Caco-2 (cell line): Measurements from ENCODE around the gene EXOC3. TPM values are rescaled to one million over a fixed set of nuclear protein-coding genes. Genes with fewer than 3 reads are reported as not detected.

Experiments
- BruUV-seq: library from RNA; stranded (reverse); fragments of 400-500 nt; replicated peaks from 2 replicates; lab custom pipeline; 2021; lab: Mats Ljungman, UMichigan
- CTCF ChIA-PET: fragments of 300-600 bp; sonication (Branson Sonifier 250); formaldehyde crosslinking; loops from one replicate; lab custom pipeline; 2022; ENCODE audit warnings: antibody characterized with exemption; lab: Charles Lee
- POLR2A ChIA-PET: fragments of 300-600 bp; sonication (Branson Sonifier 250); formaldehyde crosslinking; loops from one replicate; lab custom pipeline; 2022; ENCODE audit warnings: antibody characterized with exemption; lab: Charles Lee
- DNase-seq, 2 experiments: peaks; one replicate each; pipeline versions ENCODE4 v3.0.0 to v3.0.0-alpha.2; 2020 to 2022
- H3K27me3 ChIP-seq: replicated peaks from 2 replicates; pipeline ENCODE4 v1.6.0; 2011; ENCODE audit warnings: low read length; ENCODE audit not compliant: control insufficient read depth, insufficient read depth
- H3K36me3 ChIP-seq: 2 replicates; pipeline ENCODE4 v1.5.1; 2011; ENCODE audit warnings: low read length; ENCODE audit not compliant: control insufficient read depth, insufficient read depth
- H3K4me1 ChIP-seq: fragments of 250-450 bp; sonication (Bioruptor Pico); 2 replicates; pipeline ENCODE4 v1.5.1; 2020; ENCODE audit warnings: mild to moderate bottlenecking
- H3K4me3 ChIP-seq: 2 replicates; pipeline ENCODE4 v1.5.1; 2011; ENCODE audit warnings: low read depth, mild to moderate bottlenecking, control low read depth, low read length
- H3K9me3 ChIP-seq: fragments of 250-450 bp; sonication (Bioruptor Pico); 2 replicates; pipeline ENCODE4 v1.5.1; 2020; ENCODE audit warnings: mild to moderate bottlenecking, moderate library complexity
- H3K27ac Mint-ChIP-seq: one replicate; pipeline ENCODE4 v1.8.0; 2022; ENCODE audit warnings: mixed read lengths; ENCODE audit not compliant: unreplicated experiment
- H3K27me3 Mint-ChIP-seq: one replicate; pipeline ENCODE4 v1.8.0; 2022; ENCODE audit warnings: mixed read lengths; ENCODE audit not compliant: insufficient read depth, unreplicated experiment
- H3K36me3 Mint-ChIP-seq: one replicate; pipeline ENCODE4 v1.8.0; 2022; ENCODE audit warnings: mild to moderate bottlenecking, mixed read lengths; ENCODE audit not compliant: insufficient read depth, unreplicated experiment
- H3K4me1 Mint-ChIP-seq: one replicate; pipeline ENCODE4 v1.8.0; 2022; ENCODE audit warnings: low read depth, mixed read lengths; ENCODE audit not compliant: unreplicated experiment
- H3K4me3 Mint-ChIP-seq: one replicate; pipeline ENCODE4 v1.8.0; 2022; ENCODE audit warnings: mild to moderate bottlenecking, moderate library complexity, mixed read lengths; ENCODE audit not compliant: unreplicated experiment
- H3K9me3 Mint-ChIP-seq: one replicate; pipeline ENCODE4 v1.8.0; 2022; ENCODE audit warnings: mixed read lengths; ENCODE audit not compliant: unreplicated experiment
- intact Hi-C: fragments of 100-400 bp; cut with micrococcal nuclease; formaldehyde crosslinking; loops from one replicate; pipeline ENCODE4 v1.10.0; 2022; ENCODE audit not compliant: unreplicated experiment
- total RNA-seq: library from RNA; stranded (reverse); gene quantifications from 2 replicates; pipeline ENCODE4 v1.2.3, GENCODE V29; 2022
- TF ChIP-seq, protein P1 (sequence below), 2 experiments: fragments of 200-600 bp in 1 of 2; IDR thresholded peaks; 1 replicate in 1 of 2; 2 replicates in 1 of 2; pipeline versions ENCODE4 v1.5.1 to v1.8.0; 2011 to 2022; ENCODE audit warnings: antibody characterized with exemption in 1 of 2, control low read depth in 1 of 2, inconsistent platforms in 1 of 2, low read depth in 1 of 2, low read length in 1 of 2, mild to moderate bottlenecking in 1 of 2, moderate library complexity in 1 of 2; ENCODE audit not compliant: insufficient read depth in 1 of 2, severe bottlenecking in 1 of 2, unreplicated experiment in 1 of 2

The EXOC3 gene
- total RNA-seq, 1 experiment from 2014 or later, result 44.5 TPM

DNA sequence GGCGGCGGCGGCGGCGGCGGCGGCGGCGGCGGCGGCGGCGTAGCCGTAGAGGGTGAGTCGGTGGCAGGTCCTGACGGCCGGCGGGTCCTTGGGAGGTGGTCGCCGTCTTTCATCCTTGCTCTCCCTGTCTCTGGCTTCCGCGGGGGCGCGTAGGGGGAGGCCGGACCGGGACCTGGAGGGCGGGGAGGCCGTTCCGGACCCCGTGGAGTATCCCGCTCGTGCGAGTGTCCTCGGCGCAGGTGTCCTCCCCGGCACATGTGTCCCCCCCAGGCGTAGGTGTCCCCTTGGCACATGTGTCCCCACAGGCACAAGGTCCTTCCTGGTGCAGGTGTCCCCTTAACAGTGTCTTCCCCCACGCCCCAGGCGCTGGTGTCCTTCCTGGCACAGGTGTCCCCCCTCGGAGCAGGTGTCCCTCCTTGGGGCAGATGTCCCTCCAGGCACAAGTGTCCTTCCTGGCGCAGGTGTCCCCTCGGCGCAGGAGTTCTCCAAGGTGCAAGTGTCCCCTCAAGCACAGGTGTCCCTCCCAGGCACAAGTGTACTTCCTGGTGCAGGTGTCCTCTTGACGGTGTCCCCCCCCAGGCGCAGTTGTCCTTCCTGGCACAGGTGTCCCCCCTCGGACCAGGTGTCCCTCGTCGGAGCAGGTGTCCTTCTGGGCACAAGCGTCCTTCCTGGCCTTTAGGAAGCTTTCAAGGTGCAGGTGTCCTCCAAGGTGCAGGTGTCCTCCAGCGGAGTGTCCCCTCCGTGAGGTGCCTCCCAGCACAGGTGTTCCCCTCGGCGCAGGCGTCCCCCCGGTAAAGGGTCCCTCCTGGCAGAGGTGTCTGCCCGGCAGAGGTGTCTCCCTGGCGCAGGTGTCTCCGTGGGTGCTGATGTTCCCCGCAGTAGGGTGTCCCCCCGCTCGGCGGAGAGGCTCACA, 519 bp downstream of the EXOC3 start:
- Mint-ChIP-seq H3K27me3 (peaks cover 2% of the 10 kb centered on the region), H3K4me1 (no peaks in the 10 kb centered on the region), H3K9me3 (no peaks in the 10 kb centered on the region), H3K4me3 (peak overlapping the region; percentile 89), H3K36me3 (peaks cover 28% of the 10 kb centered on the region), H3K27ac (peak overlapping the region; percentile 64)
- Histone ChIP-seq H3K4me1 (no peaks in the 10 kb centered on the region), H3K4me3 (peak overlapping the region; percentile 97), H3K9me3 (no peaks in the 10 kb centered on the region), H3K36me3 (peaks cover 10% of the 10 kb centered on the region), H3K27me3 (no peaks in the 10 kb centered on the region)
- intact Hi-C loops, result loop anchor here (10.0 kb wide), 1 partner anchor 171 kb away; the partner anchor contains the start of gene CEP72
- TF ChIP-seq, protein P1, sequence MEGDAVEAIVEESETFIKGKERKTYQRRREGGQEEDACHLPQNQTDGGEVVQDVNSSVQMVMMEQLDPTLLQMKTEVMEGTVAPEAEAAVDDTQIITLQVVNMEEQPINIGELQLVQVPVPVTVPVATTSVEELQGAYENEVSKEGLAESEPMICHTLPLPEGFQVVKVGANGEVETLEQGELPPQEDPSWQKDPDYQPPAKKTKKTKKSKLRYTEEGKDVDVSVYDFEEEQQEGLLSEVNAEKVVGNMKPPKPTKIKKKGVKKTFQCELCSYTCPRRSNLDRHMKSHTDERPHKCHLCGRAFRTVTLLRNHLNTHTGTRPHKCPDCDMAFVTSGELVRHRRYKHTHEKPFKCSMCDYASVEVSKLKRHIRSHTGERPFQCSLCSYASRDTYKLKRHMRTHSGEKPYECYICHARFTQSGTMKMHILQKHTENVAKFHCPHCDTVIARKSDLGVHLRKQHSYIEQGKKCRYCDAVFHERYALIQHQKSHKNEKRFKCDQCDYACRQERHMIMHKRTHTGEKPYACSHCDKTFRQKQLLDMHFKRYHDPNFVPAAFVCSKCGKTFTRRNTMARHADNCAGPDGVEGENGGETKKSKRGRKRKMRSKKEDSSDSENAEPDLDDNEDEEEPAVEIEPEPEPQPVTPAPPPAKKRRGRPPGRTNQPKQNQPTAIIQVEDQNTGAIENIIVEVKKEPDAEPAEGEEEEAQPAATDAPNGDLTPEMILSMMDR (IDR thresholded peaks at IDR 0.05; ENCODE audit: insufficient read depth in 1 of 2, low read depth in 1 of 2, low read length in 1 of 2, severe bottlenecking in 1 of 2, unreplicated experiment in 1 of 2), result no peak
- BruUV-seq, result no TSS peak
- DNase-seq, result peak in 1 of 2 experiments; percentile 46
- POLR2A ChIA-PET, result no interaction called here
- CTCF ChIA-PET, result no interaction called here

DNA sequence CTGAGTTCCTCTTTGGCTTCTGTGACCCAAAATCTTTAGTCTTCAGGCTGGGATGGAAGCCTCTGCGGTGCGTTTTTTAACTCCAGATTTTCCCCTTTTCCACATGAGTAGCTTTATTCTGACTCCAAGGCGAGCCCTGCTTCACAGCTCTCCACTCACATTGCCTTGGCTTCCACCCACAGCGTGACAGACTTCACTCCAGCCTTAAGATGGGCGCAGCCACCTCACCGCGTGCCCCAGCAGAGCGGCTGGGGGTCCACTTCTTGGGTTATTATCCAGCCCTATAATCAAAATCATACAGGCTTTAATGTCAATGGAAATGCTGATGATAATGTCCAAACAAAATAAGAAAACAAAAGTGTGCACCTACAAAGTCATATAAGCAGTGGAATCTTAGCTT, 1.2 kb downstream of the EXOC3 start:
- H3K9me3 ChIP-seq, result no peaks in the 10 kb centered on the region
- intact Hi-C loops, result loop anchor here (10.0 kb wide), 1 partner anchor 171 kb away; the partner anchor contains the start of gene CEP72
- ChIA-PET CTCF (no interaction called here), POLR2A (no interaction called here)
- H3K36me3 Mint-ChIP-seq, result peaks cover 36% of the 10 kb centered on the region
- H3K27me3 Mint-ChIP-seq, result peaks cover 2% of the 10 kb centered on the region
- H3K4me3 ChIP-seq, result peak overlapping the region; percentile 97
- no peaks in the 10 kb centered on the region for H3K4me1 ChIP-seq
- BruUV-seq, result no TSS peak
- peaks cover 10% of the 10 kb centered on the region for H3K36me3 ChIP-seq
- TF ChIP-seq, protein P1 (IDR thresholded peaks at IDR 0.05; ENCODE audit: insufficient read depth in 1 of 2, low read depth in 1 of 2, low read length in 1 of 2, severe bottlenecking in 1 of 2, unreplicated experiment in 1 of 2), result no peak
- H3K27me3 ChIP-seq, result no peaks in the 10 kb centered on the region
- H3K4me3 Mint-ChIP-seq, result peak overlapping the region; percentile 89
- DNase-seq, result no peak
- no peak overlapping the region for H3K27ac Mint-ChIP-seq
- H3K4me1 Mint-ChIP-seq, result no peaks in the 10 kb centered on the region
- no peaks in the 10 kb centered on the region for H3K9me3 Mint-ChIP-seq

DNA sequence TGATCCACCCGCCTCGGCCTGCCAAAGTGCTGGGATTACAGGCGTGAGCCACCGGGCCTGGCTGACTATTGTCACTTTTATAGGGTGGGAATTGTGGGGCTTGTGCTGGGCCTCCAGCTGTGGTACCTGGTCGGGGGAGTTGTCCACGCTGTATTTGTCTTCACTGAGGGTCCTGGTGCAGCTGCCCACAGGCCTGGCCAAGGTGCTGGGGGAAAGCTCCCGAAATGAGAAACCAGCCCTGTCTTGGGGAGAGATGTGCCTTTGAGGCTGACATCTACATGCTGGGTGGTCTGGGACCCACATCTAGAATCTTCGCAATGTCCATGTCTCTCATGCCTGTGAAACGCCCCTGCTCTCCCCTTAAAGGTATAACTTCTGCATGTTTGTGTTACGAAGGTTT, 2.6 kb downstream of the EXOC3 start:
- no peaks in the 10 kb centered on the region for H3K9me3 ChIP-seq
- no peak for DNase-seq
- TF ChIP-seq, protein P1 (IDR thresholded peaks at IDR 0.05; ENCODE audit: insufficient read depth in 1 of 2, low read depth in 1 of 2, low read length in 1 of 2, severe bottlenecking in 1 of 2, unreplicated experiment in 1 of 2), result no peak
- intact Hi-C loops, result loop anchor here (10.0 kb wide), 1 partner anchor 169 kb away; the partner anchor contains the start of gene CEP72
- H3K4me3 Mint-ChIP-seq, result no peak overlapping the region
- peak overlapping the region; percentile 10 for H3K27ac Mint-ChIP-seq
- no peaks in the 10 kb centered on the region for H3K4me1 ChIP-seq
- no peaks in the 10 kb centered on the region for H3K27me3 ChIP-seq
- H3K9me3 Mint-ChIP-seq, result no peaks in the 10 kb centered on the region
- CTCF ChIA-PET, result interaction anchor here (1.7 to 2.0 kb wide), 2 partner anchors 14 to 24 kb away, joined by 5 to 8 read pairs; no protein-coding TSS in a partner anchor
- no peaks in the 10 kb centered on the region for H3K4me1 Mint-ChIP-seq
- peaks cover 10% of the 10 kb centered on the region for H3K36me3 ChIP-seq
- no peak overlapping the region for H3K4me3 ChIP-seq
- POLR2A ChIA-PET, result no interaction called here
- H3K36me3 Mint-ChIP-seq, result peaks cover 47% of the 10 kb centered on the region
- no TSS peak for BruUV-seq
- H3K27me3 Mint-ChIP-seq, result no peaks in the 10 kb centered on the region
